Measurements from ENCODE around the gene GRB14.
"Not testable (repeated sequence)": the region's sequence is repeated elsewhere in the genome, so short reads cannot be mapped to it uniquely, and the experiment has no call there.

GRB14 gene

DNA sequence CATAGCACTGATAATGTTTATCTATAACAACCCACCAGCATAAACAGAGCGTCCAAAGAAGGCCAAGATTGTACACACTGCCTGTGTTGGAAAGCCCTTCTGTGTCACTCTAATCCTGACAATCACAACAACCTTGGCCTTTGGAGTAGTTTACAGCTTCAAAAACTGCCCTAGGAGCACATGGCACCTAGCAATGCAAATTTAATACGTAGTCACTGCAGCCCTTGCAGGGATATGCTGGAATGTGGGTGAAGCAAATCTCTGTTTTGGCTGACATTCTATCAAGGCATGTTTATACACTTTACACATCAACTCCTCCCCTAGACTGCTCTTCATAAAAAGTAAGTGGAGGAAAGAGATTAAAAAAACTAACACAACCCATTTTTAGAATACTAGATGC lies 66.8 kb downstream of the GRB14 start:
- no peak for DNase-seq

DNA sequence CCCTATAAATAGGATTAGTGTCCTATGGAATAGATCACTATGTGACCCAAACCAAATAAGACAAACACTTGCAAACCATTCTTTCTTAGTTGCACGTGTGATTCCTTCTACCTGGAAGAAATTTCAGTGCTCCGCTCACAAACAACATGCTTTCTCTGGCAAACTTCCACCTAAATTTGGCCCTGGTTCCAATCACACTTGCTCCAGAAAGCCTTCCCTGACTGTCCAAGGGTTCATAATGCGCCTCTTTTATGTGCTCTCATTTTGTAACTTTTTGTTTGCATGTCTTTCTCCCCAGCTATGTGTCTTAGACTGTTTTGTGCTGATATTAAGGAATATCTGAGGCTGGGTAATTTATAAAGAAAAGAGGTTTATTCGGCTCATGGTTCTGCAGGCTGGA lies 69.8 kb downstream of the GRB14 start:
- no peak for DNase-seq

DNA sequence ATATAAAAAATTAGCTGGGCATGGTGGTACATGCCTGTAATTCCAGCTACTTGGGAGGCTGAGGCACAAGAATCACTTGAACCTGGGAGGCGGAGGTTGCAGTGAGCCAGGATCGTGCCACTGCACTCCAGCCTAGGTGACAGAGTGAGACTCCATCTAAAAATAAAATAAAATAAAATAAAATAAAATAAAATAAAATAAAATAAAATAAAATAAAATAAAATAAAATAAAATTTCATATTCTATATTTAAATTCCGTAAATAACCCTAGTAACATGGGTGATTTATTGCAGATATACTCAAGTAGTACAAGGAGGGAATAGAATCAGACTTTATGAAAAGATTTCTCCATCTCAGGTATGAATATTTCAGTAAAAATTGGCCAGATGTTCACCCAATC lies 71.6 kb downstream of the GRB14 start:
- not testable (repeated sequence) for DNase-seq

- no peak for DNase-seq
Measured at GRCh38 chr2:164545484-164545883, 75.8 kb downstream of the GRB14 start.

- no peak for DNase-seq
Measured at GRCh38 chr2:164542581-164543021, 78.7 kb downstream of the GRB14 start.

DNA sequence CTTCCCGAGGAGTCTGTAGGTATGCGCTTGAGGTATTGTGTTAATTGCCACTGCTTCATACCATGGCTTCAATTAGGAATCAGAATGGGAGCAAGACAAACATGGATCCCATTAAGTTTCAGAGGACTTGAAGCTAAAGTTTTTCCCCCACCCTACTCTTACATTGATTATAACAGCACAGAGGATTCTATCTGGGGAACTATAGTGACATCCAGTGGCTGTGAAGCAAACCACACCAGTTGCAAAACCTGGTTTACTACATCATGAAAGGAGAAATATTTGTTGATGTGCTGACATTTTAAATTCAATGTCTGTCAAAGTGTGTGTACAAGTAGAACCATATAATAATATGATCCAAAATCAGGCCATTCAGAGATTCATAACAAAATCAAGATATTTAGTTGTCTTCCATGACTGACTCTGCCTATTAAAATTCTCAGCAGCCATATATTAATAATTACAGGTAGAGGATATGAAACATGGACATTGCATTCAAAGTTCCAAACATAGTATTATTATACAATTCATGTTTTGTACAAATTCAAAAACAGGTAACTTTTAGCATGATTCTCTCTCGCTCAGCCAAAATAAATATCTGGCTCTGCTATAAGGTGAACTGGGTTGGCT lies 82.9 kb downstream of the GRB14 start:
- no peak for DNase-seq

- DNase-seq, result no peak
Measured at GRCh38 chr2:164535280-164536025, 85.8 kb downstream of the GRB14 start.

GRCh38 chr2:164530464-164530863 lies 90.8 kb downstream of the GRB14 start:
- DNase-seq, result no peak

DNA sequence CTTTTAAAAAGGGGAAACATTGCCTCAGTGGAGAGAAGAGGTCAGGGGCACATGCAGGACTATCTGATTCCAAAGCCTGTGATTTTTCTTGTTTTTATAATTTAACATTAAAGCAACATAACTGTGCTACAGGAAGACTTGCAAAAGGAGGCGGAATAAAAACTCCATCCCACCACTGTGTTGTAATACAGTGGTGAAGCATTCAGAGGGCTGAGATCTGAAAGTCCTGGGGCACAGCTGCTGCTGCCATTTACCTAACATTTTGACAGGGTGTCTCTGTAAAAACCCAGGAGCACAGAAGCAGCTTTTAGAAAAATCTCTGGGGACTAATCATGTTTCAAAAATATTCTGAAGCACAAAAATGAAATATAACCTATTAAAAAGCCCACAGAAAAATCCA lies 97.6 kb downstream of the GRB14 start:
- no peak for DNase-seq

DNA sequence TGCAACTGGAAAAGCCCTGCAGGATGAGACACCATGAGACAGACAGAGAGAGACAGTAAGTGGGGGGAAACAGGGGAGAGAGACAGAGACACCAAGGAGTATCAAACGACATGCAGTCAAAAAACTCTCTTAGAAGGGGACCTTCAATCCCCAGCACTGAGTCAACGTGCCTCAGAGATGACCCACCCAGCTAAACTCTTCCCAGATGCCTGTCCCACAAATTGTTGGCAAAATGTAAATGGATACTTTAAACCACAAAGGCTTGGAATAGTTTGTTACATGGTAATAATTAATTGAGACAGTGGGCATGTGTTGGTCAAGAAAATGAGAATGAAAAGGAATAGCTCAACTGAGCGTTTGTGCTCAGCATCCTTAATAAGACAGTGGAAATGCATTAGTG lies 98.3 kb downstream of the GRB14 start:
- DNase-seq, result no peak

DNA sequence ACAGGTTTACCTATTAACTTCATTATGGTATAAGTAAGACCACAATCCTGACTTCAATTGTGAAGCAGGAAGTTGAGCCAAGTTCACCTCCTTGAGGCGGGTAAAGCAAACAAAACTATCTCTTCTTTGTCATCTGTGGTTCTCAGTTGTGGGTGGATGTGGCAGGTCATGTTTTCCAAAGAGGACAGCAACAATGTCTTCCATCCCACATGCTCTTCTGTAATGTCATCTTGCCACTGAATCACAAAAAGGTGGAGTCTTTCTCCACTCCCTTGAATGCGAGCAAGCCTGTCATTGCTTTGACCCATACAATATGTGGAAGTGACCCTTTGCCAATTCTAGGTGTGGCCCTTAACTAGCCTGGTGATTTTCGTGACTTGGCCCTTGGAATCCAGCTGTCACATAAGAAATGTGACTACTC lies 98.7 kb downstream of the GRB14 start:
- no peak for DNase-seq

DNA sequence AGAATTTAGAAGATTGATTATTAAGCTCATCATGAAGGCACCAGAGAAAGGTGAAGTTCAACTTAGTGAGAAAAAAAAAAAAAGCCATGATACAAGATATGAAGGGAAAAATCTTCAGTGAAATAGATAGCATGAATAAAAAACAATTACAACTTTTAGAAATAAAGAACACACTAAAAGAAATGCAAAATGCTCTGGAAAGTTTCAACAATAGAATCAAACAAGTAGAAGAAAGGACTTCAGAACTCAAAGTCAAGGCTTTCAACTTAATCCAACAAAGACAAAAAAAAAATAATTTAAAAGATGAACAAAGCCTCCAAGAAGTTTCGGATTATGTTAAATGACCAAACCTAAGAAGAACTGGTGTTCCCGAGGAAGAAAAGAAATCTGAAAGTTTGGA lies 105.5 kb downstream of the GRB14 start:
- DNase-seq, result no peak

- DNase-seq, result no peak
Measured at GRCh38 chr2:164515030-164515429, 106.3 kb downstream of the GRB14 start.

- no peak for DNase-seq
Measured at GRCh38 chr2:164514491-164514890, 106.8 kb downstream of the GRB14 start.

DNA sequence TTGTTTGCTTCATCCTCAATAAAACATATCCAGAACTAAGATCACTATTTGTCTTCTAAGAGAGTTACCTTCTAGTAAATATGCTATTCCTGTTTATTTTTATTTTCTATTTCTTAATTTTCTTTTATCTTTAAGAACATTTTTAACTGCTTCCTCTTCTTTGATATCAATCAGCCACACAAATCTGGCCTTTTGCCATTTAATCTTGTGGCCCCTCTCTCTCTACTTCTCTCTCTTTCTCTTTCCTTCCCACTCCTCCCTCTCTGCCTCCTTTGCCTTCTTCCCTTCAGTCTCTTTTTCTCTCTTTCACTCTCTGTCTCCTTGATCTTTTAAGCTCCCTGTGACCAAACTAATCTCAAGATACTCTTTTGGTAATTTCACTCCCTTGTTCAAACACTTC lies 108.4 kb downstream of the GRB14 start:
- no peak for DNase-seq

DNA sequence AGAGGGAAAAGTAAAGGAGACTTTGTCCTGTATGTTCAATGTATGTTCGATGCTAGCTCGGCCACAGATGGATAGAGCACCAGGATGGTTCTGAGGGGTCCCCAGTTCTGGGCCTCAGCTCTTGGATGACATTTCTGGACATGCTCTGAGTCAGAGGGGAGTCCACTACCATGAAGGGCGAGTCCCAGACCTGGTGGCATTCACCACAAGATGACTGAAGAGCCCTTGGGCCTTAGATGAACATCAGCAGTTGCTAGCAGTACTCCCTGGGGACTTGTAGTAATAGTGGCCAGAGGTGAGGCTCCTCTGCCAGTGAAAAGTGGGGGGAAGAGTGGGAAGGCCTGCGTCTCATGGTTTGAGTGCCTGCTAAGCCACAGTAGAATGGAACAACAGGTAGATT lies 109.5 kb downstream of the GRB14 start:
- DNase-seq, result no peak

DNA sequence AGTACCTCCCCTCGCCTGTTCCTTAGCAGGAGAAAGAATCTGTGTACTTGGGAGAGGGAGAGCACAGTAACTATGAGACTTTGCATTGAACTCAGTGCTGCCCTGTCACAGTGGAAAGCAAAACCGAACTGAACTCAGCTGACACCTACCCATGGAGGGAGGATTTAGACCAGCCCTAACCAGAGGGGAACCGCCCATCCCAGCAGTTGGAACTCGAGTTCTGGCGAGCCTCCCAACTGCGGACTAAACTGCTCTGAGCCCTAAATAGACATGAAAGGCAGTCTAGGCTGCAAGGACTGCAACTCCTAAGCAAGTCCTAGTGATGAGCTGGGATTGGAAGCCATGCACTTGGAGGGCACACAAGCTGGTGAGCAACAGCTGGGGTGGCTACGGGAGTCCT lies 110.4 kb downstream of the GRB14 start:
- no peak for DNase-seq

DNA sequence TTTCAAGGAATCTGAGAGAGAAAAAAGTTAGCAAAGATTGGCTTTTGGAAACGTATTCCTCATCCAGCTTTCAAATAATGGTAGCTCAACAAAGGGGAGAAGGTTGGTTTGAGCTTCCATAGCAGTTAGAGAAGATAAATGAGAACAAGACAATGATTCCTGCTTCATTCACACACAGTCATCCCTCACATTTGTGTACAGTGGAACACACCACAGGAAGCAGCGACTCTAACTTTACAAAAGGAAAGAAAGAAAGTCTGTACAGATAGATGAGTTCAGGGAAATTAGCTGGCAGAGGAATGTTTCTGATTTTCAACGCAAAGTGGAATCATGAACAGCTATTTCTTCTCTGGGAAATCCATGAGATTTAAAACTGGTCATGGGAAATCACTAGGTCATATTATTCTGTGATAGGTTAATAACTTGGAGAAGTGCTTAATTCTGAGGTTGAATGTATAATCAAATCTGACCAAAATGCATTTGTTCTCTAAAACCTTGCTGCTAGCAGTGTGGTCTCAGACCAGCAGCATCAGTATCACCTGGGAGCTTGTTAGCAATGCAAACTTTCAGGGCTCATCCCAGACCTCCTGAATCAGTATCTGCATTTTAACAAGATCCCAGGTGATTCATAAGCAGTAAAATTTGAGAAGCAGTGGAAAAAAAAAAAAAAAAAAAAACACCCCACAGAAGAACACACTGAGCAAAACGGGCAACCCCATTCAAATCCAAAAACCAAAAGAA lies 112.0 kb downstream of the GRB14 start:
- DNase-seq, result no peak

DNA sequence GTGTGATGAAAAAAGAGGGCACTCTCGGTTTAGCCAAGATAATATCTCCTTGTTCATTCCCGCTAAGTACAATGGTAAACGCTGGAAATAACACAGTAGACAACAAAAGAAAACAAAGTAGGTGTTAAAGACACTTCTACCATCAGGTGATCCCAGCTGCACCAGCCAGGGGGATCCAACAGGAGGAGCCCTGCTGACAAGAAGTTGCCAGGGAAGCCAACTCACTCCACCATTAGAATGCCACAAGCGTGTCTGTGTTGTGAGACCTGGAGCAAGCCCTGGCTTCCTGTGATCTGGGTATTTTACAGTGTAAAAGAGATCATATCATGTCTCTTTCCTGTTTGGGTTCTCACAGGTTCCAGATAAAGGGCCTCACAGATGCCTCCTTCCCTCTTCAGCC lies 117.0 kb downstream of the GRB14 start:
- no peak for DNase-seq

GRCh38 chr2:164498836-164499235 lies 122.4 kb downstream of the GRB14 start:
- DNase-seq, result no peak

DNA sequence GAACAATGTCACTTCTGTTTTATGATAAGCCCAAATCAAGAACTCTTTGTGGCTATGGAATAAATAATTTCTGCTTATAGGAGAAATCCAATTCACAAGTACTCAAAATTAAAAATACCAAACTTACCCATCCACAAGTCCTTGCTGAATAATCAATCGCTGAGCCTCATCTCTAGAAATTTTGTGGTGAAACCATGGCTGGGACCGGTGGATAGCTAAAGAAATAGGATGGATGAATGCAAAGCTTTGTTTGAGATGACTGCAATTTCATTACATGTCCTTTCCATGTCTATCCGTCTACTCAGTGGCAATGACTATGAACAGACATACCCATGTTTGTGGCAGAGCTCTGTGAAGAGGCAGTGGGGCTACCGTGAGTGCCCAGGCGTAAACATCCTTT lies 124.4 kb downstream of the GRB14 start:
- DNase-seq, result no peak

DNA sequence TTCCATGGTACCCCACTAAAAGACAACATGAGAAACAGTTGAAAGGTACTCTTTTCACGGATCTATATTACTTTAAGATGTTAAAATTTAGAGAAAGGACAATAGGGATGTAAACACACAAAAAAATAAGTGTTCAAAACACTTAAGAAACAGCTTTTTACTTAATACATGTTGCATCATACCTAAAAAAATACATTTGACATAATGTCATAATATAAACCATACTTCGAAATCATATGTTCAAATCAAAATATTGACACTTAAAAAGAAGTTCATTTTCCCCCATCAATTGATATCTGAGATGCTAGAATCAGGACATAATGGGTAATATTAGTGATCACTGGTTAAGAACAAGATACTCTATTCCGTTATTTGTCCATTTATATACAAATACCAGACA lies 124.9 kb downstream of the GRB14 start:
- DNase-seq, result no peak

DNA sequence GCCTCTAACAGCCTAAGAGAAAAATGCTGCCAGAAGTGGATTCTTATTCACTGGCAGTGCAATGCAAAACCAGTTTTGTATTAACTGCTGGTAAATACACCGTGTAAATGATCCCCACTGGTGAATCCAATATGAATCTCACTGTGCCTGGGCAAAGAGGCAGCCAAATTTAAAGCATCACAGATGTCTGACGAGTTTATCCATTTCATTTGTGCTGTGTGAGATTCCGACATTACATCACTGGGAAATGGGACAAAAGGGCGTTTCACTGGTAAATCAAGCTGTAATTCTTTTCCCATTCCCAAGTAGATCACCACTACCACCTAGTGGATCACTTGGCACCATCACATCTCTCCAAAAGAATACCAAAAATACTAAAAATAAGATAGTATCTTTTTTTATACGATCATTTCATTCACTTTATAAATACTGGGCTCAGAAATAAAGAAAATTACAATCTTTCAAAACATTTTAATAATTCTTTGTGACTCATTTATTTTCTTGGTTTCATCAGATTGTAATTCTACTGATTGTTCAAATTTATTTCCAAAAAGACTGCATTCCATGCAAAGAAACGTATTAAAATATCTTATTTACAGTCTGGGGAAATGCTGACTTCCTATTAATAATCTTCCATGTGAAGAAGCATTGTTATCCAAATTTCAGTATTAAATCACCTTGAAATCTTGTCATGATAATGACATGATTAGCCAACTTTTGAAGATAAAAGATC lies 125.6 kb downstream of the GRB14 start:
- no peak for DNase-seq

All from stimulated activated CD4-positive, alpha-beta T cell treated with anti-CD3 and anti-CD28 coated beads, Interleukin-15, amount 100 ng/mL, for 24 hours (primary cell).